Mesendoderm (in vitro differentiated cells): Measurements from ENCODE around the gene B3GLCT. TPM values are rescaled to one million over a fixed set of nuclear protein-coding genes. Genes with fewer than 3 reads are reported as not detected.

ENCODE experiments used
- DNase-seq: peaks from one replicate; pipeline ENCODE4 v3.0.0; 2013
- H2AK5ac ChIP-seq: 2 replicates; pipeline ENCODE4 v1.6.1; 2013; ENCODE audit warnings: low read length, inconsistent platforms
- H2BK120ac ChIP-seq: 2 replicates; pipeline ENCODE4 v1.6.1; 2013; ENCODE audit warnings: low read depth, mild to moderate bottlenecking, low read length, moderate library complexity, mixed read lengths
- H2BK15ac ChIP-seq: replicated peaks from 2 replicates; pipeline ENCODE4 v1.6.1; 2013; ENCODE audit warnings: low read depth, mild to moderate bottlenecking, moderate library complexity
- H2BK5ac ChIP-seq: 2 replicates; pipeline ENCODE4 v1.6.1; 2013; ENCODE audit warnings: low read length, inconsistent platforms
- H3K18ac ChIP-seq: 2 replicates; pipeline ENCODE4 v1.6.1; 2013; ENCODE audit warnings: mild to moderate bottlenecking, low read length, mixed read lengths
- H3K23ac ChIP-seq: one replicate; pipeline ENCODE4 v1.6.1; 2013; ENCODE audit warnings: low read length
- H3K27ac ChIP-seq: 2 replicates; pipeline ENCODE4 v1.5.1; 2013; ENCODE audit warnings: low read depth, mild to moderate bottlenecking, inconsistent platforms, low read length, moderate library complexity
- H3K27me3 ChIP-seq: 2 replicates; pipeline ENCODE4 v1.6.1; 2013; ENCODE audit warnings: low read length, control low read depth, mild to moderate bottlenecking, inconsistent platforms; ENCODE audit not compliant: insufficient read depth, poor library complexity
- H3K36me3 ChIP-seq: 2 replicates; pipeline ENCODE4 v1.6.1; 2013; ENCODE audit warnings: low read length, inconsistent platforms; ENCODE audit not compliant: control insufficient read depth, insufficient read depth
- H3K4ac ChIP-seq: one replicate; pipeline ENCODE4 v1.6.1; 2013; ENCODE audit warnings: low read depth, mild to moderate bottlenecking, low read length, moderate library complexity
- H3K4me1 ChIP-seq: 2 replicates; pipeline ENCODE4 v1.6.1; 2013; ENCODE audit warnings: low read depth, low read length, inconsistent platforms; ENCODE audit not compliant: control insufficient read depth
- H3K4me2 ChIP-seq: 2 replicates; pipeline ENCODE4 v1.6.1; 2013; ENCODE audit warnings: low read length
- H3K4me3 ChIP-seq: 2 replicates; pipeline ENCODE4 v1.5.1; 2013; ENCODE audit warnings: mild to moderate bottlenecking, low read length
- H3K56ac ChIP-seq: one replicate; pipeline ENCODE4 v1.6.1; 2013; ENCODE audit warnings: low read length
- H3K79me1 ChIP-seq: 2 replicates; pipeline ENCODE4 v1.6.1; 2013; ENCODE audit warnings: low read length, inconsistent platforms
- H3K79me2 ChIP-seq: 2 replicates; pipeline ENCODE4 v1.6.1; 2013; ENCODE audit warnings: mild to moderate bottlenecking, low read length; ENCODE audit not compliant: control insufficient read depth, insufficient read depth
- H3K9ac ChIP-seq: 2 replicates; pipeline ENCODE4 v1.6.1; 2013; ENCODE audit warnings: low read length, inconsistent platforms
- H4K5ac ChIP-seq: one replicate; pipeline ENCODE4 v1.6.1; 2013; ENCODE audit warnings: low read length
- H4K8ac ChIP-seq: one replicate; pipeline ENCODE4 v1.6.1; 2013; ENCODE audit warnings: low read depth, mild to moderate bottlenecking, control low read depth, low read length, moderate library complexity
- WGBS: extraction: QIAGEN DNeasy Blood & Tissue Kit; methylation state at CpG from one replicate; pipeline ENCODE4 v1.1.7; 2013; ENCODE audit warnings: low lambda C conversion rate, missing lambda C conversion rate; ENCODE audit not compliant: insufficient coverage; ENCODE audit errors: extremely low coverage; 5-methylcytosine and 5-hydroxymethylcytosine counted together
- polyA plus RNA-seq, 2 experiments: library from polyadenylated mRNA; stranded (reverse); fragments of 200-250 nt; gene quantifications; one replicate each; pipeline ENCODE4 v1.2.3, GENCODE V29; 2013

Gene B3GLCT
- polyA plus RNA-seq (2013, experiment 1 of 2) = 4.2 TPM
- polyA plus RNA-seq (2013, experiment 2 of 2) = 4.0 TPM

DNA sequence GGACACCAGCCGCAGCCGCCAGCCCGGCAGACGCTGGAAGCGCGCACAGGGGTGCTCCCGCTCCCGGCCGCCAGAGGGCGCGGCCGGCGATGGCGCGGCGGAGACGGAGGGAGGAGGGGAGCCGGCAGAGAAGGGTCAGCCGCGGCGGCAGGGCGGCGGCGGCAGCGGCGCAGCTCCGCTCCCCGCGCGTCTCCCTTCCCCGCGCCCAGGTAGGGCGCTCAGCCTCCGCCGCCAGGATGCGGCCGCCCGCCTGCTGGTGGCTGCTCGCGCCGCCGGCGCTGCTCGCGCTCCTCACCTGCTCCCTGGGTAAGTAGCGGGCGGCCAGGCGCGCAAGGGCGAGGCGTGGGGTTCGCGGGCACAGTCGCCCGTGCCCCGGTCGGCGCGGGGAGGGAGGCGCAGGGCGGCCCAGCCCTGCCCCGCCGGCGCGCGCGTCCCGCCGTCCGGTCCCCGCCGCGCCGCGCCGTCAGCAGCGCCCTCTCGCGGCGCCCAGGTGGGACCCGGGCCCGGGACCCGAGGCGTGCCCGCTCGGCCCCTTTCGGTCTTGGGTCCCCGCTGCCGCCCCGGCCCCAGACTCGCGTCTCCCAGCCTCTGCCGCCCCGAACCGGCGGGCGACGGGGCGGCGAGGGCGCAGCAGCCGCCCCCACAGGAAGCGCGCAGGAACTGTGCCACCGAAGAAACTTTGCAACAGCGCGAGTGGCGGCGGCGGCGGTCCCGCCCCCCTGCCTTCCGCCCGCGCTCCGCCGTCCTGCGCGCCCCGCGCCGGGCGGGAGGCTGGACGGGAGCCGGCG is at the start of gene B3GLCT:
Gene B3GLCT, plus strand, starts transcription at position 127 of the 788 bp plus-strand sequence. Its CDS starts 110 bp downstream, at position 237.
- peak within 1 kb of the TSS; percentile 68 for H2BK5ac ChIP-seq
- peak within 1 kb of the TSS; percentile 98 for H3K27ac ChIP-seq
- H3K4ac ChIP-seq = peak within 1 kb of the TSS; percentile 76
- peak; percentile 85 for DNase-seq
- H4K5ac ChIP-seq = no peak within 1 kb of the TSS
- no peaks in the 10 kb centered on the region for H3K36me3 ChIP-seq
- peak within 1 kb of the TSS; percentile 99 for H3K18ac ChIP-seq
- peaks cover 2% of the 10 kb centered on the region for H3K79me2 ChIP-seq
- no peak within 1 kb of the TSS for H2BK15ac ChIP-seq
- peak within 1 kb of the TSS; percentile 48 for H3K23ac ChIP-seq
- no peaks in the 10 kb centered on the region for H3K27me3 ChIP-seq
- H4K8ac ChIP-seq = peak within 1 kb of the TSS; percentile 81
- peaks cover 3% of the 10 kb centered on the region for H3K4me1 ChIP-seq
- WGBS = no CpG with 5 or more reads among the region's 126 CpGs
- H2AK5ac ChIP-seq = no peak within 1 kb of the TSS
- H3K79me1 ChIP-seq = peaks cover 11% of the 10 kb centered on the region
- H3K9ac ChIP-seq = peak within 1 kb of the TSS; percentile 95
- peak within 1 kb of the TSS; percentile 71 for H3K4me3 ChIP-seq
- H3K4me2 ChIP-seq = peak within 1 kb of the TSS; percentile 65
- peak within 1 kb of the TSS; percentile 95 for H3K56ac ChIP-seq
- peak within 1 kb of the TSS; percentile 3 for H2BK120ac ChIP-seq

DNA sequence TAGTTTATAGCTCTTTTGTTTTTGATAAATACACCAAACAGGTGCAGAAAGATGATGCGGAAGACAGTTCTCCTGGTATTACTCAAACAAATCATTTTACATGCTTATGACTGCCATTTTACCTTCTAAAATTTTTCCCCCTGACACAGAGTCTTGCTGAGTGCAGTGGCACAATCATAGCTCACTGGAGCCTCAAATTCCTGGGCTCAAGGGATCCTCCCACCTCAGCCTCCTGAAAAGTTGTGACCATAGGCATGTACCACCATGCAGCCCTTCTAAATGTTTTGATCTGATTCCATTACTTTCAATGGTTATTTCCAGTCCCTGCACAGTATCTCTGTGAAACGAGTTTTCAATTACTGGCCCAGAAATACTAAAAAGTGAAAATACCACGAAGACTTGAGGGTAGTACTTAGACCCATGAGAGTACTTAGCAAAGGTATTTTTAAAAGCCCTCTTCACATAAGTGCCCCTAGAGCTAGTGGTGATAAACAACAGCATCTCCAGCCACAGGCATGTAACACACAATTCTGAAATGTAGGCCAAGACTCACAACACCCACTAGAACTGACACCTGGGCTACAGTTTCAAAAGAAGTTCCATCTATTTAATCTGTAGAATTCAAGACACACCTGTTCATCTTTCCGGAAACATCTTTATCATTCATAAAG is 49.3 kb upstream of the B3GLCT start:
- Histone ChIP-seq H4K5ac (no peak overlapping the region), H2BK5ac (no peak overlapping the region), H3K4me1 (no peaks in the 10 kb centered on the region), H3K23ac (no peak overlapping the region), H3K79me1 (no peaks in the 10 kb centered on the region), H3K79me2 (no peaks in the 10 kb centered on the region), H3K27me3 (no peaks in the 10 kb centered on the region), H3K4ac (no peak overlapping the region), H3K9ac (no peak overlapping the region), H2BK15ac (no peak overlapping the region), H4K8ac (no peak overlapping the region), H2AK5ac (no peak overlapping the region), H2BK120ac (no peak overlapping the region), H3K4me3 (no peak overlapping the region), H3K4me2 (no peak overlapping the region), H3K27ac (no peak overlapping the region), H3K56ac (no peak overlapping the region), H3K18ac (no peak overlapping the region), H3K36me3 (peaks cover 7% of the 10 kb centered on the region)
- no CpG with 5 or more reads among the region's 4 CpGs for WGBS
- DNase-seq = no peak

DNA sequence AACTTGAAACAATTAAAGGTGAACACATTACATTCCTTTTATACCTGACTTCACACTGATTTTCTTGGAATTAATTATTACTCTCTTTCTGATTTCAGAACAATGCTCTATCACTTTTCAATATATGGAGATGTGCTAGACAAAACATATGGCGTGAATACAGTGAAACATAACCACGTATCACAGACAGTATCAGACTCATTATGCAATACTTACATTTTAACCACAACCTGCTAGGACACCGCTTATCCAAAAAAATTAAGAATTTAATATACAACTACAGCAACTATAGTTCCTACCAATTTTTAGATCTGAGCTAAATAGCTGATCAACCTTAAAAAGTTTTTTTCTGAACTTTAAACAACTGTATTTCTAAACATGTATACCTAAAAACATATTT is 47.9 kb upstream of the B3GLCT start:
- Histone ChIP-seq H3K79me1 (no peaks in the 10 kb centered on the region), H3K27me3 (no peaks in the 10 kb centered on the region), H3K4me1 (no peaks in the 10 kb centered on the region), H4K5ac (no peak overlapping the region), H3K79me2 (no peaks in the 10 kb centered on the region), H3K27ac (no peak overlapping the region), H2BK120ac (no peak overlapping the region), H2AK5ac (no peak overlapping the region), H2BK15ac (no peak overlapping the region), H2BK5ac (no peak overlapping the region), H3K9ac (no peak overlapping the region), H3K18ac (no peak overlapping the region), H3K4ac (no peak overlapping the region), H3K23ac (no peak overlapping the region), H4K8ac (no peak overlapping the region), H3K4me2 (no peak overlapping the region), H3K4me3 (no peak overlapping the region), H3K56ac (no peak overlapping the region), H3K36me3 (peaks cover 6% of the 10 kb centered on the region)
- no peak for DNase-seq
- WGBS = no CpG with 5 or more reads among the region's 3 CpGs

DNA sequence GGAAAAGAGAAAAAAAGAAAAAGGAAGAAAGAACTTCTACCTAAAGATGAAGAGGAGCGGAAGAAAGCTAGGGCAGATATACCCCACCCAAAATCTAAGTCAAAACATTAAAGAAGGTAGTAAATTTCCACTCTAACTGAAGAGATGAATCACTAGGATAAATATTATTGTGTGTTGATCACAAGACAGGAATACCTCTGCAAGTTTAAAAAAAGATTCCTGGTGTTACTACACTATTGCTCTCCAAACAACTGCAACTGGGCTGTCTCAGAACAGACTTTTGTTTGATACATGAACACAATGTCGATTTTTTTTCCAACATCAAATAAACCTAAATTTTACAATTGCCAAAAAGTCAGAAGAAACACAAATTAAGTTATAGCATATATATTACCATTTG is 44.8 kb upstream of the B3GLCT start:
- no peaks in the 10 kb centered on the region for H3K4me1 ChIP-seq
- H3K4me3 ChIP-seq = no peak overlapping the region
- H4K5ac ChIP-seq = no peak overlapping the region
- H3K79me1 ChIP-seq = peaks cover 3% of the 10 kb centered on the region
- H3K9ac ChIP-seq = no peak overlapping the region
- no peak overlapping the region for H3K4ac ChIP-seq
- no peak overlapping the region for H2BK120ac ChIP-seq
- H3K23ac ChIP-seq = no peak overlapping the region
- no peak overlapping the region for H4K8ac ChIP-seq
- peaks cover 12% of the 10 kb centered on the region for H3K79me2 ChIP-seq
- H2AK5ac ChIP-seq = no peak overlapping the region
- no peaks in the 10 kb centered on the region for H3K27me3 ChIP-seq
- no peak overlapping the region for H3K18ac ChIP-seq
- no peak overlapping the region for H3K56ac ChIP-seq
- H3K4me2 ChIP-seq = no peak overlapping the region
- no peak overlapping the region for H3K27ac ChIP-seq
- H2BK15ac ChIP-seq = no peak overlapping the region
- WGBS = no CpG with 5 or more reads among the region's 2 CpGs
- no peak overlapping the region for H2BK5ac ChIP-seq
- DNase-seq = no peak
- peaks cover 4% of the 10 kb centered on the region for H3K36me3 ChIP-seq

DNA sequence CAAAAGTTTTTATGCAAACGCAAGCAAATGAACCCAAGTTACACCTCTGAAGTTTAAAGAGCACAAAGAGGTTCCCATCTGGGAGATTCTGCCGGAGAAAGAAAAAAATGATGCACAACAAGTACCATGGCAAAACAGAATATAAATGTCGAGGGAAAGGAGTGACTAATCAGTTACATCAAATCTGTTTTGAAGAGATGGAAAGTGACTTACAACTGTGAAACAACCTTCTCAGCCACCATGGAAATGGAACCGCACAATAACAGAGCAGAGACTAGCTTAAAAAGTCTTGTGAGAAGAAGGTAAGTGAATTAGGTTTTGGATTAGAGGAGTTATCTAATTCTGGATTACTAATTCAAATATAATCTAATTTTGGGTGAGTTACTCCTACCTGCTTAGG is 40.5 kb upstream of the B3GLCT start:
- DNase-seq = no peak
- Histone ChIP-seq H3K36me3 (peaks cover 1% of the 10 kb centered on the region), H3K23ac (no peak overlapping the region), H3K4ac (no peak overlapping the region), H3K27ac (no peak overlapping the region), H2AK5ac (no peak overlapping the region), H3K56ac (peak overlapping the region; percentile 59), H3K4me3 (no peak overlapping the region), H4K5ac (no peak overlapping the region), H2BK5ac (no peak overlapping the region), H3K4me2 (peak overlapping the region; percentile 39), H3K9ac (peak overlapping the region; percentile 26), H3K4me1 (peaks cover 2% of the 10 kb centered on the region), H2BK15ac (no peak overlapping the region), H2BK120ac (no peak overlapping the region), H3K79me2 (peaks cover 27% of the 10 kb centered on the region), H3K79me1 (peaks cover 6% of the 10 kb centered on the region), H3K27me3 (no peaks in the 10 kb centered on the region), H4K8ac (no peak overlapping the region), H3K18ac (no peak overlapping the region)
- WGBS = no CpG with 5 or more reads among the region's 4 CpGs
